Left lung (tissue), 10 donors: ENCODE results near the gene SLC41A3. TPM values are rescaled to one million over a fixed set of nuclear protein-coding genes. Genes with fewer than 3 reads are reported as not detected.

ENCODE experiments used
- ATAC-seq: fragments of 200-7000 bp; cut with Tn5 transposase; one replicate; pipeline ENCODE4 v1.9.1; 2020; ENCODE audit warnings: moderate library complexity
- DNase-seq, 4 donors: peaks; one replicate each; pipeline ENCODE4 v3.0.0-alpha.2; 2013 to 2020
- H3K27ac ChIP-seq, 2 donors: fragments of 200-600 bp; sonication (generic) in 1 of 2; one replicate each; pipeline versions ENCODE4 v1.5.0 to v1.8.0; 2020 to 2021
- H3K27me3 ChIP-seq, 2 donors: fragments of 200-600 bp; sonication (generic) in 1 of 2; one replicate each; pipeline versions ENCODE4 v1.5.0 to v1.8.0; 2020 to 2021
- H3K36me3 ChIP-seq, 2 donors: fragments of 200-600 bp; sonication (generic) in 1 of 2; one replicate each; pipeline versions ENCODE4 v1.5.0 to v1.8.0; 2020 to 2021
- H3K4me1 ChIP-seq, 2 donors: fragments of 200-600 bp; one replicate each; pipeline ENCODE4 v1.8.0; 2021
- H3K4me3 ChIP-seq, 2 donors: fragments of 200-600 bp; sonication (generic) in 1 of 2; one replicate each; pipeline versions ENCODE4 v1.5.0 to v1.8.0; 2020 to 2021; ENCODE audit warnings: mild to moderate bottlenecking in 1 of 2
- H3K9me3 ChIP-seq, 2 donors: fragments of 200-600 bp; sonication (generic) in 1 of 2; one replicate each; pipeline versions ENCODE4 v1.5.0 to v1.8.0; 2020 to 2021
- intact Hi-C, 2 donors: fragments of 100-400 bp; cut with DNase I; formaldehyde crosslinking; loops; one replicate each; pipeline versions ENCODE4 v1.11.2 to v1.14.2; 2022
- polyA plus RNA-seq, 6 donors: library from polyadenylated mRNA; unstranded; fragments of 120-200 nt; gene quantifications; one replicate each; pipeline ENCODE4 v1.2.1, GENCODE V29; 2013; ENCODE audit not compliant: insufficient read length in 6 of 6
- total RNA-seq, 2 donors: library from RNA; stranded (reverse); fragmentation: NEBNext Ultra II Directional; extraction: Animal tissue kit (Norgen Biotek cat#: 25700); gene quantifications; one replicate each; pipeline ENCODE4 v1.2.1, GENCODE V29; 2021
- TF ChIP-seq, protein P1 (sequence below), 2 donors: fragments of 200-600 bp; sonication (generic) in 1 of 2; IDR thresholded peaks; one replicate each; pipeline versions ENCODE4 v1.5.0 to v1.8.0; 2021; ENCODE audit warnings: antibody characterized with exemption in 2 of 2
- donor health status: DM: no; HTN: yes; CAD: no.
- donor health status: DM: no; HTN: no; CAD: no.

The SLC41A3 gene
- total and polyA plus RNA-seq, 8 donors: 35.1 to 69.5 (median 59.0) TPM

DNA sequence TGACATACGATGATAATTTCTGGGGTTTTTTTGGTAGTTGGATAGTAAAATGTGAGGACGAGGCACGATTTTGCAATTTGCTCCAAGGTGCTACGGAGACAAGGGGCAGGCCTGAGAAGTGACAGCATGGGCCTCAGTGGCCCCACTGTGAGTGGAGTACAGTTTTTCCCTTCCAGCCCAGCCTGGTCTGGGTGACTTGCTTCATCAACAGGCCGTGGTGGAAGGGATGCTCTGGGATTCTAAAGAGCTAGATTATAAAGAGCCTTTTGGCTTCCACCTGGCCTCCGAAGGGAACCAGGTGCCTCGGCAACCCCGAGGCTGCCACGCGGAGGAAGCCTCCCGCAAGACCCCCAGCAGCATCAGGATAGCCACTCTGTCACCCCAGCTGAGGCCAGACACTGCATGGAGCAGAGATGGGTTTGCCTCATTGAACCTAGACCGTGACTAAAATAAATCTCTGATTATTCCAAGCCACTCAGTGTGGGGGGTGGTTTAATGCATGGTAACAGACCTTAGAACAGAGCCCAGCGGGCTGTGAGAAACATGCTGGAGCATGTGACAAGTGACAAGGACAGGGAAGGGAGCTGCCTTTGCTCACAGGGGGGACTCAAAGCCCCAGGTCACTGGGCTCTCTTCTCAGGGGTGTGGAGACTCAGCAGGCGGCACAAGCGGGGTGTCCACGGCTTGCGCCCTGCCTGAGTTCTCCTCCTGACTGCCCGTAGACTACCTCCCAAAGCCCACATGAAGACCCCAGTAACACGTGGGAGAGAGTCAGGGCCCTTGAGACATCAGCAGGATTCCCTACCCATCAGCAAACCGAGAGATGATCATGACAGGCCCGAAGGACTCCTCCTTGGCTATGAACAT, 22.6 kb upstream of the SLC41A3 start:
- DNase-seq: no peak
- ATAC-seq: no peak
- H3K4me1 ChIP-seq: no peaks in the 10 kb centered on the region
- H3K9me3 ChIP-seq: no peaks in the 10 kb centered on the region
- no peaks in the 10 kb centered on the region for H3K36me3 ChIP-seq
- intact Hi-C loops: no loop called here
- no peak overlapping the region for H3K4me3 ChIP-seq
- TF ChIP-seq, protein P1, sequence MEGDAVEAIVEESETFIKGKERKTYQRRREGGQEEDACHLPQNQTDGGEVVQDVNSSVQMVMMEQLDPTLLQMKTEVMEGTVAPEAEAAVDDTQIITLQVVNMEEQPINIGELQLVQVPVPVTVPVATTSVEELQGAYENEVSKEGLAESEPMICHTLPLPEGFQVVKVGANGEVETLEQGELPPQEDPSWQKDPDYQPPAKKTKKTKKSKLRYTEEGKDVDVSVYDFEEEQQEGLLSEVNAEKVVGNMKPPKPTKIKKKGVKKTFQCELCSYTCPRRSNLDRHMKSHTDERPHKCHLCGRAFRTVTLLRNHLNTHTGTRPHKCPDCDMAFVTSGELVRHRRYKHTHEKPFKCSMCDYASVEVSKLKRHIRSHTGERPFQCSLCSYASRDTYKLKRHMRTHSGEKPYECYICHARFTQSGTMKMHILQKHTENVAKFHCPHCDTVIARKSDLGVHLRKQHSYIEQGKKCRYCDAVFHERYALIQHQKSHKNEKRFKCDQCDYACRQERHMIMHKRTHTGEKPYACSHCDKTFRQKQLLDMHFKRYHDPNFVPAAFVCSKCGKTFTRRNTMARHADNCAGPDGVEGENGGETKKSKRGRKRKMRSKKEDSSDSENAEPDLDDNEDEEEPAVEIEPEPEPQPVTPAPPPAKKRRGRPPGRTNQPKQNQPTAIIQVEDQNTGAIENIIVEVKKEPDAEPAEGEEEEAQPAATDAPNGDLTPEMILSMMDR (IDR thresholded peaks at IDR 0.05): no peak
- H3K27me3 ChIP-seq: no peaks in the 10 kb centered on the region
- H3K27ac ChIP-seq: no peak overlapping the region

DNA sequence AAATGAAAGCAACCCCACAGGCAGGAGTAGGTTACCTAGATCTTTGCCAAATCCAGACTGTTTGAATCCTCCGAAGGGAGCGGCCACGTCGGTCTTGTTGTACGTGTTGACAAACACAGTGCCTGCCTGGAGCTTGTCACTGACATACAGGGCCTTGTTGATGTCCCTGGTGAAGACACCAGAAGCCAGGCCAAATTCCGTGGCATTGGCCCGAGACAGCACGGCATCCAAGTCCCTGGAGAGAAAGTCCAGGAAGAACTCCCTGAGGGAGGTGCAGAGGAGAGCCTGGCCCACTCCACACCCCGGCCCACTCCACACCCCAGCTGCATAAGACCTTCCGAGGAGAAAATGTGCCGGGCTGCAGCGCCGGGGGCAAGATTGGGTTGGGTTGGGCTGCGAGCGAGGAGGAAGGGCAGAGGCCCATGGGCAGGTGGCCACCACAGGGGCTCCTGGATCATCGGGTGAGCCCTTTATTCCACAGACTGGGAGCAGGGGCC, 21.8 kb upstream of the SLC41A3 start:
- Histone ChIP-seq H3K9me3 (no peaks in the 10 kb centered on the region), H3K27ac (no peak overlapping the region), H3K4me1 (no peaks in the 10 kb centered on the region), H3K27me3 (no peaks in the 10 kb centered on the region), H3K4me3 (no peak overlapping the region), H3K36me3 (no peaks in the 10 kb centered on the region)
- intact Hi-C loops: no loop called here
- TF ChIP-seq, protein P1 (IDR thresholded peaks at IDR 0.05): no peak
- ATAC-seq (no peak), DNase-seq (peak in 2 of 4 donors; percentile 27 to 70)

DNA sequence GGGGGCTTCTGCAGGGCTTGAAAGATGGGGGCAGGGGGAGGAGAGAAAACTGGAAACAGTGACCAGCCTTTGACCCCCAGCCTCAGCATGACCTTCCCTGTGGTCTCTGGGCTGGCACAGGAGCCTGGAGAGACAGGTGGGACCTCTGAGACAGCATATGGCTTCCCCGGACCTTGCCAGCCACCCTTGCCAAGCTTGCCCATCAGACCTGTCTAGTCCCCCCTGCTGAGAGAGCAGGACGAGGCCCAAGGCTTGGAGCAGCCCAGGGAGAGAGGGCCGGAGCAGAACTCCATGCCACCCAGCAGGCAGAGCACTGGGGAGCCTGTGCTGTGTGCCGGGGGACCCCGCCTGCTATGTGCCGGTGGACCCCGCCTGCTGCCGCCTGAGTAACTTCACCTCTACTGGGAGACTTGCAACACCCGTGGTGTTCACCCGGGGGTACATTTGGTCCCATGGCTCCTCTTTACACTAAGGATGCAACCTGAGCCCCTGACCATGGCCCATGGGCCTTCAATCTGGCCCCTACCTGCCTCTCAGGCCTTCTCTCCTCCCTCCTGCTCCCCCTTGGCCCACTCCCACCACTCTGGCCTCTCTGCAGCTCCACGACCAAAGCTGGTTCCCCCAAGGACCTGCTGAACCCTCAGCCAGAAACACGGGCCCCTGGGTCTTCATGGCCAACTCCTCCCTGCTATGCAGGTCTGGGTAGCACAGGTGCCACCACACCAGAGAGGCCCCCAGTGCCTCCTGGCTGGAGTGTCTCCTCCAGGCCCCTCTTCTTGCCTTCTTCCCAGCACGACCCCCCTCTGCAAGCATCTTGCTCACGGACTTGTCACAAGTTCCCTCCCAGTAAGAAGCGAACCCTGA, 21.1 kb upstream of the SLC41A3 start:
- peak in 1 of 4 donors; percentile 54 for DNase-seq
- Histone ChIP-seq H3K27me3 (no peaks in the 10 kb centered on the region), H3K4me3 (no peak overlapping the region), H3K27ac (no peak overlapping the region), H3K9me3 (no peaks in the 10 kb centered on the region), H3K36me3 (no peaks in the 10 kb centered on the region), H3K4me1 (no peaks in the 10 kb centered on the region)
- intact Hi-C loops: no loop called here
- no peak for ATAC-seq
- TF ChIP-seq, protein P1 (IDR thresholded peaks at IDR 0.05): no peak

DNA sequence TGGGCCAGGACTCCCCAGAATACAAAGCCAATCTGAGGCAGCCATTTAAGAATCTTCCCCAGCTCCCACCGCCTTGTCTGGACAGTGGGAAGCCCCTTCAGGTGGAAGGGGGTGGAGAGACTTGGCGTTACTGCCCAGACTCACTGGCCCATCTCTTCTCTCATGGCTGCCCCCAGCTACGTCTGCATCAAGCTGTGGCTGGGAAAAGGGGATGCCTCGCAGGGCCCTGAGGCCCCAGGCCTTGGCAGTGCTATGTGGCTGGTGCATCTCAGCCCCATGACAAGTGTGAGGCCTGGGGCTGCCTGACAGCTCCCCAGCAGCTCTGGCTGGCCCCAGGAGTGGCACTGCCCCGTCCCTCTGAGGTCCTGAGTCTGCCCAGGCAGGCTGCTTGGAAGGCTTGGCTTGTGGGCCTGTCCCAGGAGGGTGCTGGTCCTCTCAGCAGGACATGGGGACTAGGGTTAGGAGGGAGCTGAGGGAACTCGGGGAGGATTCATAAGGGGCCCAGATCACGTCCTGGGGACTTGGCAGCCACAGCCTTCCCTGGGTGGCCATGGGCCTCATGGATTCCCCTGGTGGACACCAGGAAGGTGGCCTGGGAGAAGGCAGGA, 20.2 kb upstream of the SLC41A3 start:
- TF ChIP-seq, protein P1 (IDR thresholded peaks at IDR 0.05): no peak
- no peaks in the 10 kb centered on the region for H3K9me3 ChIP-seq
- intact Hi-C loops: no loop called here
- no peak overlapping the region for H3K4me3 ChIP-seq
- H3K4me1 ChIP-seq: no peaks in the 10 kb centered on the region
- H3K27me3 ChIP-seq: no peaks in the 10 kb centered on the region
- ATAC-seq: no peak
- no peak overlapping the region for H3K27ac ChIP-seq
- H3K36me3 ChIP-seq: no peaks in the 10 kb centered on the region
- peak in 1 of 4 donors; percentile 63 for DNase-seq
